GM18520 (cell line): ENCODE results near the gene IPO4.
"Not testable (repeated sequence)": the region's sequence is repeated elsewhere in the genome, so short reads cannot be mapped to it uniquely, and the experiment has no call there.

Experiments
- ATAC-seq: cut with Tn5 transposase; IDR thresholded peaks from one replicate; pipeline ENCODE4 v1.9.1; 2021; ENCODE audit not compliant: unreplicated experiment

IPO4 gene

GRCh38 chr14:24188251-24189058 lies at the start of gene IPO4:
TSS of gene IPO4 (minus strand) at chr14:24188816. CDS start at chr14:24188787, 29 bp downstream.
- ATAC-seq, result peak; percentile 80

- no peak for ATAC-seq
These were observed 49.5 kb upstream of the IPO4 start for GRCh38 chr14:24238123-24238522.

GRCh38 chr14:24237463-24237955 lies 48.9 kb upstream of the IPO4 start:
- no peak for ATAC-seq

- ATAC-seq, result no peak
These were observed 48.3 kb upstream of the IPO4 start for GRCh38 chr14:24236689-24237462.

GRCh38 chr14:24235804-24236688 lies 47.4 kb upstream of the IPO4 start:
- no peak for ATAC-seq

GRCh38 chr14:24234095-24235005 lies 45.7 kb upstream of the IPO4 start:
- ATAC-seq, result no peak

GRCh38 chr14:24233538-24233866 lies 44.9 kb upstream of the IPO4 start:
- ATAC-seq, result no peak

GRCh38 chr14:24232645-24233537 lies 44.3 kb upstream of the IPO4 start, which contains the start of gene GMPR2:
TSS of gene GMPR2 (plus strand) at chr14:24232929. CDS start at chr14:24233254, 325 bp downstream.
- ATAC-seq, result peak; percentile 29

- peak; percentile 59 for ATAC-seq
These were observed 43.6 kb upstream of the IPO4 start, which contains the start of gene NEDD8 for GRCh38 chr14:24232121-24232644. TSS of gene NEDD8 (minus strand) at chr14:24232367. CDS start at chr14:24232267, 100 bp downstream.

- ATAC-seq, result no peak
These were observed 42.9 kb upstream of the IPO4 start for GRCh38 chr14:24231263-24232120.

- ATAC-seq, result no peak
These were observed 40.3 kb upstream of the IPO4 start for GRCh38 chr14:24228902-24229301.

- no peak for ATAC-seq
These were observed 37.9 kb upstream of the IPO4 start for GRCh38 chr14:24226473-24226872.

GRCh38 chr14:24224618-24225071 lies 36.0 kb upstream of the IPO4 start:
- ATAC-seq, result no peak

- ATAC-seq, result not testable (repeated sequence)
These were observed 34.4 kb upstream of the IPO4 start for GRCh38 chr14:24222987-24223386.

GRCh38 chr14:24219521-24219920 lies 30.9 kb upstream of the IPO4 start:
- no peak for ATAC-seq

- no peak for ATAC-seq
These were observed 30.5 kb upstream of the IPO4 start for GRCh38 chr14:24219080-24219479.

GRCh38 chr14:24216876-24217275 lies 28.3 kb upstream of the IPO4 start:
- not testable (repeated sequence) for ATAC-seq

GRCh38 chr14:24216345-24216699 lies 27.7 kb upstream of the IPO4 start:
- no peak for ATAC-seq
